Brain microvascular endothelial cell (primary cell): Measurements from ENCODE around the gene KNSTRN.

Experiments
- DNase-seq: peaks from one replicate; pipeline ENCODE4 v3.0.0-alpha.2; 2020
- H3K27ac ChIP-seq: fragments of 250-450 bp; sonication (Bioruptor Pico); 2 replicates; pipeline ENCODE4 v1.5.1; 2020; ENCODE audit warnings: mild to moderate bottlenecking, moderate library complexity
- H3K27me3 ChIP-seq: fragments of 250-450 bp; sonication (Bioruptor Pico); replicated peaks from 2 replicates; pipeline ENCODE4 v1.5.1; 2020; ENCODE audit warnings: mild to moderate bottlenecking
- H3K36me3 ChIP-seq: fragments of 250-450 bp; sonication (Bioruptor Pico); replicated peaks from 2 replicates; pipeline ENCODE4 v1.5.1; 2020; ENCODE audit warnings: mild to moderate bottlenecking
- H3K4me3 ChIP-seq: 2 replicates; pipeline ENCODE4 v1.5.1; 2011; ENCODE audit warnings: low read depth, mild to moderate bottlenecking, control low read depth, low read length, moderate library complexity
- in situ Hi-C: cut with HindIII; loops from 2 replicates; pipeline ENCODE4 v1.10.0; 2017; ENCODE audit warnings: low sequenced_read_pairs, low pct_ligation_motif_present
- TF ChIP-seq, protein P1 (sequence below): IDR thresholded peaks from 2 replicates; pipeline ENCODE4 v1.5.1; 2011; ENCODE audit warnings: low read depth, mild to moderate bottlenecking, moderate library complexity, low read length, control low read depth, inconsistent platforms; ENCODE audit errors: missing control alignments

Gene KNSTRN

DNA sequence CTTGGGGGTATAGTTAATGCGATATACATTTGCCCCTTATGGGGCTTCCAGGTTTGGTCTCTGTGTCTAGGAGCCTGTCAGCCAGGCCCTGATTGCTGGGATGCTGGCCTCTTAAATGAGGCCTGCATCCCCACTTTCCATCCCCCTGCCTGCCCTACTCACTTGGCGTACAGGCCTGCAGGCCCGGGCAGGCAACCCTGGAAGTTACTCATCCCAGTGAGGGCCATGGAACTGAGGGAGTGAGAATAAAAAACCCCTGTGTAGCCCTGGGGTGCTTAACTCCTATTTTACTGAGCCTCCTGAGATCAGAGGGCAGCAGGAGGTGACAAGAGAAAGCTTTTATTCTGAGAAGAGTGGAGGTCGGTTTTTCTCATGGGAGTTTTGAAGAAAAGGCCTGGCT, 22.5 kb upstream of the KNSTRN start:
- H3K36me3 ChIP-seq, result no peaks in the 10 kb centered on the region
- H3K27ac ChIP-seq, result no peak overlapping the region
- TF ChIP-seq, protein P1, sequence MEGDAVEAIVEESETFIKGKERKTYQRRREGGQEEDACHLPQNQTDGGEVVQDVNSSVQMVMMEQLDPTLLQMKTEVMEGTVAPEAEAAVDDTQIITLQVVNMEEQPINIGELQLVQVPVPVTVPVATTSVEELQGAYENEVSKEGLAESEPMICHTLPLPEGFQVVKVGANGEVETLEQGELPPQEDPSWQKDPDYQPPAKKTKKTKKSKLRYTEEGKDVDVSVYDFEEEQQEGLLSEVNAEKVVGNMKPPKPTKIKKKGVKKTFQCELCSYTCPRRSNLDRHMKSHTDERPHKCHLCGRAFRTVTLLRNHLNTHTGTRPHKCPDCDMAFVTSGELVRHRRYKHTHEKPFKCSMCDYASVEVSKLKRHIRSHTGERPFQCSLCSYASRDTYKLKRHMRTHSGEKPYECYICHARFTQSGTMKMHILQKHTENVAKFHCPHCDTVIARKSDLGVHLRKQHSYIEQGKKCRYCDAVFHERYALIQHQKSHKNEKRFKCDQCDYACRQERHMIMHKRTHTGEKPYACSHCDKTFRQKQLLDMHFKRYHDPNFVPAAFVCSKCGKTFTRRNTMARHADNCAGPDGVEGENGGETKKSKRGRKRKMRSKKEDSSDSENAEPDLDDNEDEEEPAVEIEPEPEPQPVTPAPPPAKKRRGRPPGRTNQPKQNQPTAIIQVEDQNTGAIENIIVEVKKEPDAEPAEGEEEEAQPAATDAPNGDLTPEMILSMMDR, result no peak
- H3K4me3 ChIP-seq, result no peak overlapping the region
- H3K27me3 ChIP-seq, result no peaks in the 10 kb centered on the region
- no peak for DNase-seq
- in situ Hi-C loops, result no loop called here

DNA sequence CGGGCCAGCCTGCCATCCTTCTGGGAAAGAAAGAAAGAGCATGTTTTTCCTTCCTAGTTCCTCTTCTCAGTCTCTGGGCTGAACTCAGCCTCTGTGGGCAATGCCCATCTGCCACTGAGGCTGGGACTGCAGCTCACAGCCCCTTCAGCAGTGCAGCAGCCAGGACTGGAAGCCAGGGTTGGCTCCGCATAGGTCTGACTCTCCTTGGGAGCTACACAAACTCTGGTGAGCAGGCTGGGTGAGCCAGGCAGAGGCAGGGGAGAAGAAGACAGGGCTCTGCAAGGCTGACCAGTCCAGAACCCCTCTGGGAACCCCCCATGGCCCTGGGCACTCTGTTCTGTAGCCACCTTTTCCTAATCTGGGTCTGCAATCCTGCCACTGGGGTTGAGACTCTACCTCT, 20.9 kb upstream of the KNSTRN start:
- no peak for DNase-seq
- no peak overlapping the region for H3K4me3 ChIP-seq
- TF ChIP-seq, protein P1, result no peak
- H3K36me3 ChIP-seq, result no peaks in the 10 kb centered on the region
- no peak overlapping the region for H3K27ac ChIP-seq
- no peaks in the 10 kb centered on the region for H3K27me3 ChIP-seq
- in situ Hi-C loops, result no loop called here

DNA sequence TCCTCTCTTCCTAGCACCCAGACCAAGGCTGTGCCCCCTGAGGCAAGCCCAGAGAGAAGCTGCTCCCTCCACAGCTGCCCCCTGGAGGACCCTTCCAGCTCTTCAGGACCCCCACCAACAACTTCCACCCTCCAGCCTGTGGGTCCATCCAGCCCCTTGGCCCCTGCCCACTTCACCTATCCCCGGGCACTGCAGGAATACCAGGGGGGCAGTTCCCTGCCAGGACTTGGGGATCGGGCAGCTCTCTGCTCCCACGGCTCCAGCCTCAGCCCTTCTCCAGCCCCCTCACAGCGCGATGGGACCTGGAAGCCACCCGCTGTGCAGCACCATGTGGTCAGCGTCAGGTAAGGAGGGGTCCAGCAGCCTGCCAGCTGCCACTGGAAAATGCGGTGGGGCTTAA, 18.9 kb upstream of the KNSTRN start:
- DNase-seq, result no peak
- no peaks in the 10 kb centered on the region for H3K27me3 ChIP-seq
- in situ Hi-C loops, result no loop called here
- no peak overlapping the region for H3K4me3 ChIP-seq
- no peak overlapping the region for H3K27ac ChIP-seq
- no peaks in the 10 kb centered on the region for H3K36me3 ChIP-seq
- TF ChIP-seq, protein P1, result no peak

DNA sequence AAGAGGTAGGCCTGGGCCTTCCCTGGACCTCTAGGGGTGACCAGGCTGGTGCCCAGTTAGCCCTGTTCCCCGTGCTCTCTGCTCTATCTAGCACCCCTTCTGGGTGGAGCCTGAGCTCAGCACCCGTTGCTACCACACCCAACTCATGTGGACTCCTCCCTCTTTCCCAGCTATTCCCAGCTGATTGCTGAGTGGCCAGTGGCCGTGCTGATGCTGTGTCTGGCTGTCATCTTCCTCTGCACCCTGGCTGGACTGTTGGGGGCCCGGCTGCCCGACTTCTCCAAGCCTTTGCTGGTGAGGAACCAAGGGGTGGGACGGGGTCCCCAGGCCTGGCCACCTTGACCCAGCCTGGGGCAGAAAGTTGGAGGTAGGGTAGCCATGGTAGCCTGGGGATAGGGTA, 18.3 kb upstream of the KNSTRN start:
- H3K36me3 ChIP-seq, result no peaks in the 10 kb centered on the region
- no peak overlapping the region for H3K27ac ChIP-seq
- in situ Hi-C loops, result no loop called here
- DNase-seq, result no peak
- H3K27me3 ChIP-seq, result no peaks in the 10 kb centered on the region
- TF ChIP-seq, protein P1, result no peak
- no peak overlapping the region for H3K4me3 ChIP-seq

DNA sequence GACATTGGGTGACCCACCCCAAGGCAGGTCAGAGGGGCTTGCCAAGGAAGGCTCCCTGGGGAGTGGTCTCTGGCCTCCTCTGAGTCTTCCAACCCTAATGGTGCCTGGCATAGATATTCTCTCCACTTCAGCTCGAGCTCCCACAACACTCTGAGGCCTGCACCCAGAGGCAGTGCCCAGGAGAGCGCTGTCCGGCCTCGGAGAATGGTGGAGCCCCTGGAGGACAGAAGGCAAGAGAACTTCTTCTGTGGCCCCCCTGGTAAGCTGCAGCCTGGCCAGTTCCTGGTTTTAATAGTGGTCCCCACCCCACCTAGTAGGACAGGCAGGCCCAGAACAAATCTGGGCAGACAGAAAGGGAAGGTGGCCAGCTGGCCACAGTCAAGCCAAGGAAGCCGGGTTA, 17.5 kb upstream of the KNSTRN start:
- Histone ChIP-seq H3K27ac (no peak overlapping the region), H3K36me3 (no peaks in the 10 kb centered on the region), H3K27me3 (no peaks in the 10 kb centered on the region), H3K4me3 (no peak overlapping the region)
- in situ Hi-C loops, result no loop called here
- TF ChIP-seq, protein P1, result no peak
- no peak for DNase-seq

DNA sequence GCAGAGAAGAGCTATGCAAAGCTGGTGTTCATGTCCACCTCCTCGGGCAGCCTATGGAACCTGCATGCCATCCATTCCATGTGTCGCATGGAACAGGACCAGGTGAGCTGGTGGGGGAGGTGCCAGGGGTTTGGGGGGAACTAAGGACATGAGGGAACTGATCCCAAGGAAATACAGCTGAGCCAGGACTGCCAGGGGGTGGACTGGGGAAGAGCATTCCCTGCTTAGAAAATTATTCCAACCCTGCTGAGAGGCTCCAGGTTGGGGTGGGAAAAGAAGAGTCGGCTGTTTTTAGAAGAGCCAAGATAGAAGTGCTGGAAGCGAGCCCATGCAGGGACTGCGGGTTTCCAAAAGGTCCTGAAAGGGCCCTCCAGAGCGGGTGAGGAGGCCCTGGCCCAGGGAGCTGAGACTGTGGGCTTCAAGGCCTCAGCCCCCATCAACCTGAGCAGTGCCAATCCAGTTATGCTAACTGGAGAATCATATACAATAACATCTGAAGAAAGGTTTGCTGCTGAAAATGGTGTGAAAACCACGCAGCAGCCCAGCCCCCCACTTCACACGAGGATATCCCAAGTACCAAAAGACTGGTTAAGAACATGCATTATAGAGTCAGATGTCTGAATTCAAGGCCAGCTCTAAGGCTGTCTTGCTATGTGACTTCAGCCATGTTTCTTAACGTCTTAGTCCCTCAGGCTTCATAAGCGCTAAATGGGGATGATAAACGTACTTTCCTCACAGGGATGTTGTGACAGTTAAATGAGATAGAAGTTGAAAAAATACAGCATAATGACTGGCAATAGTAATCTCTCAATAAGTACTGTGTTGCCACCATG, 16.7 kb upstream of the KNSTRN start:
- in situ Hi-C loops, result no loop called here
- TF ChIP-seq, protein P1, result no peak
- DNase-seq, result no peak
- Histone ChIP-seq H3K27ac (no peak overlapping the region), H3K27me3 (no peaks in the 10 kb centered on the region), H3K4me3 (no peak overlapping the region), H3K36me3 (no peaks in the 10 kb centered on the region)
